Smooth muscle cell (in vitro differentiated cells): ENCODE data around the gene RBMS2. TPM values are rescaled to one million over a fixed set of nuclear protein-coding genes. Genes with fewer than 3 reads are reported as not detected.

Experiments used
- DNase-seq: peaks from one replicate; lab custom pipeline; 2025; ENCODE audit not compliant: unreplicated experiment; lab: John Stamatoyannopoulos, UW
- H2AFZ ChIP-seq: fragments of 200-600 bp; sonication (generic); 2 replicates; pipeline ENCODE4 v1.6.0; 2016; ENCODE audit warnings: antibody characterized with exemption, low read depth, mild to moderate bottlenecking
- H3F3A ChIP-seq: fragments of 200-600 bp; sonication (generic); 2 replicates; pipeline ENCODE4 v1.6.0; 2017; ENCODE audit warnings: antibody characterized with exemption, low read depth
- H3K27ac ChIP-seq: fragments of 200-600 bp; sonication (generic); 2 replicates; pipeline ENCODE4 v1.5.1; 2016; ENCODE audit warnings: low read depth, mild to moderate bottlenecking
- H3K27me3 ChIP-seq: fragments of 200-600 bp; sonication (generic); 2 replicates; pipeline ENCODE4 v1.6.1; 2016; ENCODE audit warnings: low read depth, mild to moderate bottlenecking
- H3K36me3 ChIP-seq: fragments of 200-600 bp; sonication (generic); 2 replicates; pipeline ENCODE4 v1.5.1; 2016; ENCODE audit warnings: low read depth
- H3K4me1 ChIP-seq: fragments of 200-600 bp; sonication (generic); 2 replicates; pipeline ENCODE4 v1.5.1; 2016; ENCODE audit warnings: low read depth
- H3K4me2 ChIP-seq: fragments of 200-600 bp; sonication (generic); 2 replicates; pipeline ENCODE4 v1.6.0; 2016; ENCODE audit warnings: mild to moderate bottlenecking
- H3K4me3 ChIP-seq: fragments of 200-600 bp; sonication (generic); 2 replicates; pipeline ENCODE4 v1.5.1; 2016; ENCODE audit warnings: mild to moderate bottlenecking
- H3K79me2 ChIP-seq: fragments of 200-600 bp; sonication (generic); 2 replicates; pipeline ENCODE4 v1.6.0; 2016; ENCODE audit warnings: low read depth, mild to moderate bottlenecking
- H3K9ac ChIP-seq: fragments of 200-600 bp; sonication (generic); 2 replicates; pipeline ENCODE4 v1.6.0; 2016; ENCODE audit warnings: low read depth
- H3K9me3 ChIP-seq: fragments of 200-600 bp; sonication (generic); replicated peaks from 2 replicates; pipeline ENCODE4 v1.5.1; 2016; ENCODE audit warnings: low read depth
- H4K20me1 ChIP-seq: fragments of 200-600 bp; sonication (generic); 2 replicates; pipeline ENCODE4 v1.6.0; 2016; ENCODE audit warnings: low read depth
- CTCF ChIP-seq: fragments of 200-600 bp; sonication (generic); IDR thresholded peaks from 2 replicates; pipeline ENCODE4 v1.5.1; 2017; ENCODE audit warnings: borderline replicate concordance, mild to moderate bottlenecking, antibody characterized with exemption; ENCODE audit not compliant: insufficient read depth, poor library complexity, severe bottlenecking
- WGBS: methylation state at CpG from one replicate; pipeline ENCODE4 v1.1.7; 2016; ENCODE audit warnings: low lambda C conversion rate; 5-methylcytosine and 5-hydroxymethylcytosine counted together
- polyA plus RNA-seq: library from polyadenylated mRNA; unstranded; fragments of >200 nt; fragmentation: Nextera tagmentation; extraction: Ambion mirVana; gene quantifications from 2 replicates; pipeline ENCODE4 v1.2.1, GENCODE V29; 2016
- total RNA-seq: library from RNA; depleted of rRNA; stranded (reverse); fragments of >200 nt; gene quantifications from 2 replicates; pipeline ENCODE4 v1.2.3, GENCODE V29; 2014

RBMS2 gene
- total and polyA plus RNA-seq, 2 experiments from 2014 or later: 16.8 to 20.6 TPM

- 95% methylated on average over 3 of the region's 3 CpGs for WGBS
- Histone ChIP-seq H2AFZ (no peak overlapping the region), H3K27ac (no peak overlapping the region), H3F3A (no peaks in the 10 kb centered on the region), H3K9ac (no peak overlapping the region), H3K36me3 (peaks cover 43% of the 10 kb centered on the region), H3K4me2 (no peak overlapping the region), H3K4me3 (no peak overlapping the region), H3K9me3 (no peaks in the 10 kb centered on the region), H3K79me2 (peaks cover 54% of the 10 kb centered on the region), H4K20me1 (peaks cover 91% of the 10 kb centered on the region), H3K4me1 (no peaks in the 10 kb centered on the region), H3K27me3 (no peaks in the 10 kb centered on the region)
- DNase-seq: no peak
- TF ChIP-seq CTCF: no peak
These were observed 94.6 kb downstream of the RBMS2 start for GRCh38 chr12:56616244-56616643.

- Histone ChIP-seq H3K79me2 (peaks cover 60% of the 10 kb centered on the region), H3K36me3 (peaks cover 39% of the 10 kb centered on the region), H3F3A (no peaks in the 10 kb centered on the region), H3K4me1 (no peaks in the 10 kb centered on the region), H3K27ac (no peak overlapping the region), H3K9me3 (no peaks in the 10 kb centered on the region), H3K9ac (no peak overlapping the region), H3K4me3 (no peak overlapping the region), H4K20me1 (peaks cover 91% of the 10 kb centered on the region), H2AFZ (no peak overlapping the region), H3K27me3 (no peaks in the 10 kb centered on the region), H3K4me2 (no peak overlapping the region)
- TF ChIP-seq CTCF: no peak
- no peak for DNase-seq
These were observed 95.3 kb downstream of the RBMS2 start for GRCh38 chr12:56616925-56617324.

- no peak overlapping the region for H3K27ac ChIP-seq
- H3K4me1 ChIP-seq: no peaks in the 10 kb centered on the region
- H3K36me3 ChIP-seq: peaks cover 11% of the 10 kb centered on the region
- H3K27me3 ChIP-seq: no peaks in the 10 kb centered on the region
- peaks cover 98% of the 10 kb centered on the region for H4K20me1 ChIP-seq
- DNase-seq: no peak
- peaks cover 99% of the 10 kb centered on the region for H3K79me2 ChIP-seq
- H3K9me3 ChIP-seq: no peaks in the 10 kb centered on the region
- H2AFZ ChIP-seq: no peak overlapping the region
- WGBS: 100% methylated on average over 1 of the region's 1 CpG
- no peak for TF ChIP-seq CTCF
- H3F3A ChIP-seq: no peaks in the 10 kb centered on the region
- no peak overlapping the region for H3K4me2 ChIP-seq
- no peak overlapping the region for H3K9ac ChIP-seq
- H3K4me3 ChIP-seq: no peak overlapping the region
These were observed 100.9 kb downstream of the RBMS2 start for GRCh38 chr12:56622535-56622934.

GRCh38 chr12:56626701-56627100 lies 105.1 kb downstream of the RBMS2 start:
- no peak overlapping the region for H3K9ac ChIP-seq
- TF ChIP-seq CTCF: no peak
- no peaks in the 10 kb centered on the region for H3K9me3 ChIP-seq
- H4K20me1 ChIP-seq: peaks cover 93% of the 10 kb centered on the region
- DNase-seq: no peak
- no peaks in the 10 kb centered on the region for H3K36me3 ChIP-seq
- no peaks in the 10 kb centered on the region for H3K27me3 ChIP-seq
- H3K4me1 ChIP-seq: peaks cover 17% of the 10 kb centered on the region
- peaks cover 7% of the 10 kb centered on the region for H3F3A ChIP-seq
- no peak overlapping the region for H3K27ac ChIP-seq
- no peak overlapping the region for H3K4me3 ChIP-seq
- H3K79me2 ChIP-seq: peaks cover 96% of the 10 kb centered on the region
- H3K4me2 ChIP-seq: no peak overlapping the region
- no peak overlapping the region for H2AFZ ChIP-seq
